ENCODE data around the gene AFF3.
"Not testable (repeated sequence)": the region's sequence is repeated elsewhere in the genome, so short reads cannot be mapped to it uniquely, and the experiment has no call there.

The AFF3 gene

DNA sequence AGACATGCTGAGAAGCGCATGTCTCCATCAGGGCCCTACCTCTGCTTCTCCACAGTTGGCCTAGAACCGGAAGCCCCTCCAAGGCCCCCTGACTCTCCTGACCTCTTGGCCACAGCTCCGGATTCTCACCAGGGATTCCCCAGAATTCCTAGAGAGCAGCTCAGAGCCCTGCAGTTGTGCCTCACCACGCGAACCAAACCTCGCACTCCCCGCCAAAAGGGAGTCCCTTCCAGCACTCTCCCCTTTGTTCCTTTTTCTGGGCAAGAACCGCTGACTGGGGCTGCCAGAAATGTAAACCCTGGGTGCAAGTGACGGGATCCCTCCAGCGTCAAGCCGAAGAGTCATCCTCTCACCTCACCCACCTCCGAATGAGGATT is 36.7 kb downstream of the AFF3 start:
- H3K27ac ChIP-seq = no peak overlapping the region
- TF ChIP-seq, protein P1, sequence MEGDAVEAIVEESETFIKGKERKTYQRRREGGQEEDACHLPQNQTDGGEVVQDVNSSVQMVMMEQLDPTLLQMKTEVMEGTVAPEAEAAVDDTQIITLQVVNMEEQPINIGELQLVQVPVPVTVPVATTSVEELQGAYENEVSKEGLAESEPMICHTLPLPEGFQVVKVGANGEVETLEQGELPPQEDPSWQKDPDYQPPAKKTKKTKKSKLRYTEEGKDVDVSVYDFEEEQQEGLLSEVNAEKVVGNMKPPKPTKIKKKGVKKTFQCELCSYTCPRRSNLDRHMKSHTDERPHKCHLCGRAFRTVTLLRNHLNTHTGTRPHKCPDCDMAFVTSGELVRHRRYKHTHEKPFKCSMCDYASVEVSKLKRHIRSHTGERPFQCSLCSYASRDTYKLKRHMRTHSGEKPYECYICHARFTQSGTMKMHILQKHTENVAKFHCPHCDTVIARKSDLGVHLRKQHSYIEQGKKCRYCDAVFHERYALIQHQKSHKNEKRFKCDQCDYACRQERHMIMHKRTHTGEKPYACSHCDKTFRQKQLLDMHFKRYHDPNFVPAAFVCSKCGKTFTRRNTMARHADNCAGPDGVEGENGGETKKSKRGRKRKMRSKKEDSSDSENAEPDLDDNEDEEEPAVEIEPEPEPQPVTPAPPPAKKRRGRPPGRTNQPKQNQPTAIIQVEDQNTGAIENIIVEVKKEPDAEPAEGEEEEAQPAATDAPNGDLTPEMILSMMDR (conservative IDR thresholded peaks at IDR 0.05) = no peak

DNA sequence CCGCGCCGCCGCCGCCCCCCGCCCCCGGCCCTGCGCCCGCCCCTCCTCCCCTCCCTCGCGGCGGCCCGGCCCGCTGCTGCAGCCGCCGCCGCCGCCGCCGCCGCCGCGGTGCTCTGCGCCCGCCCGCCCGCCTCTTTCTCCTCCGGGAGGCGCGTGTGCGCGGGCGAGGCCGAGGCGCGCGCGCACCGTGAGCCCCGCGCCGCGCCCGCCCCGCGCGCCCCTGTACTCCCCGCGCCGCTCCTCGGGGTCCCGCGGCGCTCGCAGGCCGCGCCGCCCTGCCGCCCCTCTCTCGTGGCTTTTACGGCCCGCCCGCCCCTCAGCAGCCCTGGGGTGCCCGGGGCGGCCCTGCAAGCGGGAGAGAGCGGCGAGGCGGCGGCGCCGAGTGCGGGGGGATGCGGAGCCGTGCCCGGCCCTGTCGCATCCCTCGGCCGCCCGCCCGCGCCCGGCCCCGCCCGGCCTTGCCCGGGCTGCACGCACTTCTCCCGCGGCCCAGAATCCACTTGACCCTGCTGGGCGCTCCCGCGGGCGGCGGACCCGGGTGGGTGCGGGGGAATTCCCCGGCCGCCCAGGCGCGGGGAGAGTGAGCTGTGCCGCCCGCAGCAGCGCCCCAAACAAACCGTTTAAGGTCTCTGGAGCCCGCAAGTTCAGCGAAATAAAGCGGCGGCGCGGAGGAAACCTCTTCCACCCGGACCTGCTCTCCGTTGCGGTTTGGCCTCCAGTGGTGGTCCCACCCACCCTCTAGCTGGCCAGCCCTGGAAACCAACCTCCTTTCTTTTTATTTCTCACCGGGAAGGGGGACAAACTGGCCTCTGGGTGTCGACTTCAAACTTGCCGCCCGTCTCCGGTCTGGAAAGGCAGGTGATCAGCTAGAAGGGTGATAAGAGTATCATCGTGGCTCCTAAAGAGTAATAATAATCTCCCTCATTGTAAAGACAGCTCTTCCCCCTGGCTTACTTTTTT is 37.4 kb downstream of the AFF3 start:
- H3K27ac ChIP-seq = peak overlapping the region; percentile 54; the same call in 1 of the 2 replicates
- TF ChIP-seq, protein P1 (conservative IDR thresholded peaks at IDR 0.05) = no peak

DNA sequence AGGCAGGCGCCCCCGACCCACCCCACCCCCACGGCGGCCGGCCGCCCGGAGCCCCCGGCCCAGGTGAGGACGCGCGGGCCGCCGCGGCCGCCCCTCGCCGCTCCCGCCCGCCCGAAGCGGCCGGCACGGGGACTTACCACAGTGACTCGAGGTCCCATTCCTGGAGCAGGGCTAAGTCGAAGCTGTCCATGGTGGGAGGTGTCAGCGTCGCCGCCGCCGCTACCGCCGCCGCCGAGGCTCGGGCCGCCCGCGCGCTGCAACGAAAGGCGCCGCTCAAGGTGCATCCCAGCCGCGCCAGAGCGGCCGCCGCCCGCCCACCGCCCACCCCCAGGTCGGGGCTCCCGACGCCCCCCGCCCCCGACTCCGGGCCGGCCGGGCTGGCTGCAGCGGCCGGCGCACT is 38.1 kb downstream of the AFF3 start:
- H3K27ac ChIP-seq = not testable (repeated sequence)

DNA sequence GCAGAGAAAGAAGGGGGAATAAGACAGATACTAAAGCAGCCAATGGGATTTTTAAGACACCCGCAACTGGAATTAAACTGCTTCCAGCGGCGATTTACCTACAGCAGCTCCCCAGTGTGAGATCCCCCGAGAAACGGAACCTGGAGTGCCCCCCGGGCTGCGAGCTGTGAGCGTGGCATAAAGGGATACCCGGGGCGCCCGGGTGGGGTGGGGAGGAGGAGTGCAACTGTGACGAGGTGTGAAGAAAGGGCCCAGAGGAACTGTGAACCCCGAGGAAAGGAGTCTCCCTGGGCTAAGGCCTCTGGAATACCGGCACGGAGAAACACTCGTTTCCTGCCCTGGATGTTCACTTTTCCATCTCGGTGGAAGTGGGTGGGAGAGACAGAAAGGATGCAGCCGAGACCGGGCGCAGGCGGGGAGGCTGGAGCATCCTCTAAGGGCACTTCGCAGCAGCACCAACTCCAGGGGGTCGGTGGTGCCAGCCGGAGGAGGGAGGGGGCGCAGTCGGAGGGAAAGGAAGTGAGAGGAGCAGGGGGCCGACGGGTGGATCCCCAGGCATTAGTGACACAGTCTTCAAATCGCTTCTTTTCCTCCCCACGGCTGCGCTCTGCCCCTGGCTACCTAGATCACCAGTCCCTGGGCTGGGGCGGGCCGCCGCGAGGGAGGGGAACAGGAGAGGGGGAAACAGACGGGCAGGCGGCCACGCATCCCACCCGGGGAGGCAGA is 38.7 kb downstream of the AFF3 start:
- not testable (repeated sequence) for H3K27ac ChIP-seq

DNA sequence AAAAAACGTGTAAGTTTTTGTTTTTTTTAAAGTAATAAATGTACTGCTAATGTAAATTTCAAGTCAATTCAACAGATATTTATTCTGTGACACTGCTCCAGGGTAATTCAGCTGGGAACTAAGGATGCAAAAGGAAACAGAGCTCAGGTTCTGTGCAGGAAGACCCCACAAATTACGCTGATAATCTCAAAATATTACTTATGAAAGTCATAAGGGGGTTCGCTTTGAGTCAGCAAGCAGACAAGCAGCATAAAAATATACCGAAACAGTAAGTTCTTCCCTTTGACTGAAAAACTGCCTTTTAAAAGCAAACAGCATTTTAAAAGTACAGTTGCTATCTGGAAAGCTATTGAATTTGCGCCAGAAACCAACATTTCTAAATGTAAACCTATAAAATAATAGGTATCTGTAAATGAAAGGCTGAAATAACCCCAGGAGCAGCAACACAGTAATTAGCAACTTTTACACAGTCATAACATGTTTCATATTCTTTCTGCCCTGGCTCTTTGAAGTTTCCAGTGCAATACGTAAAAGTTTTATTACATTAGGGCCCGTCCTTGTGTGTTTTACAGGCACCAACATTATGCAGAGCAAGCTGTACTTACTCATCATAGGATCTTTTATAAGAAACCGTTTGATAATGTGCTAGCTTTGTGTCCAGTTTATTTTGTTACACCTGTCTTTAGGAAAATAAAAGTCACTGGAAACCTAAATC is 39.8 kb downstream of the AFF3 start:
- H3K27ac ChIP-seq = not testable (repeated sequence)

DNA sequence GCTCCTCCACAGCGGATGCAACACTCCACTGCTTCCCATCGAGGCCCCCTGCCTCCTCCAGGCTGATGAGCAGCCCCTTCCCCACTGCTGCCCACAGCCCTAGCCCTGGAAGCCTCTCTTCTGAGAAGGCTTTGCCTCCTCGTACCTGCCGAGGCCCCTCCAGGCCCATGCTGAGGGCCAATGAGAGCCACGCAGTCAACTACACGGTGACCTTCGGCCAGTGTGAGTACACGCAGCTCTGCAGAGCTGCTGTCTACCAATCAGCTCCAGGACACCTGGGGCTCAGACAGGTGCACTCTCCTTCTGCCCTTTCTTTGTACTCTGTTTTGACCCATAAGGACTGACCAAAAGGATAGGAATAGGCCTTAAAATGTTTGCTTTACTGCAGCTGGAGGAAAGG is 43.5 kb downstream of the AFF3 start:
- not testable (repeated sequence) for H3K27ac ChIP-seq

DNA sequence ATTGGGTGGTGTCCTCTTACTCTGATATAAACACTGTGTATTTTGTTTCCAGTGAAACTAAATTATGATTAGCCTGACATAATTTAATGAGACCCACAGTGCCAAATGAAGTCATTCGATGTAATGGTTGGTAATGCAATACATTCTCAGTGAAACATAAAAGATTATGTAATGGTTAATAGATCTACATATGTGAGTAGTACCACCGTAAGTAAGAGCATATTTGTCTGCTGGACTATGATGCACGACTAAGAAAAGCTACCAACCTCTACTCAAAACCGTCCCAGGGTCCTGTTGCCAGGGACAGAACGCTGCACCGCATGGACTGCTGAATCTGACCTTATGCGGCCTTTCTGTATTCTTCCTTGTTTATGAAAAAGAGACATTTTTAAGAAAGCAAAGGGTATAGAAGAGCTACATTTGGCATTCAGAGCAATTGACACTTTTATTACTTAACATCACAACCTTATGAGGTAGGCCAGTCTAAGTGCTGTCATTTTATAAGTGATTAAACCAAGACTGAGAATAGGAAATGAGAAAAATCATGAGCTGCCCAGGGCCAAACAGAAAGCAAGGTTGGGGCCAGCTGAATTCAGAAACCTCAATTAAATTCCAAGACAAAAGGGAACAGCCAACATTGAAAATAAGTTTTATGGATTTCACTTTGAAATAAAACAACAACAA is 44.6 kb downstream of the AFF3 start:
- H3K27ac ChIP-seq = not testable (repeated sequence)

DNA sequence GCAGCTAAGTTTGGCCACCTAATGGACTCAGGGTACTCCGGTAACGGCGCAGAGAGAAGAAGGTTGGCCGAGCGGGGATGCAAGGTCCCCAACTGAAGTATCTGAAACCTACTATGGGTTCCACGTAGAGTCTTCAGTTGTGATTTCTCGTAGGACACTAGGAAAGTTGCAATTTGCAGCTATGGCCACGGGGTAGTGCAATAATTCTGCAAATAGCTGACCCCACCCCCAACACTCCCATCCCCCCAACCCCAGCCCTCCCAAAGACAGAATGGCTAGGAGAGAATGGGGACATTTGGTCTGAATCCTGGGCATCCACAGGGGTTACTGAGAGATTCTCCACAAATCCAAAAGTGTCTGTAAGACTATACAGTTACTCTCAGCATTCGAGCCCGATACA is 46.5 kb downstream of the AFF3 start:
- not testable (repeated sequence) for H3K27ac ChIP-seq

DNA sequence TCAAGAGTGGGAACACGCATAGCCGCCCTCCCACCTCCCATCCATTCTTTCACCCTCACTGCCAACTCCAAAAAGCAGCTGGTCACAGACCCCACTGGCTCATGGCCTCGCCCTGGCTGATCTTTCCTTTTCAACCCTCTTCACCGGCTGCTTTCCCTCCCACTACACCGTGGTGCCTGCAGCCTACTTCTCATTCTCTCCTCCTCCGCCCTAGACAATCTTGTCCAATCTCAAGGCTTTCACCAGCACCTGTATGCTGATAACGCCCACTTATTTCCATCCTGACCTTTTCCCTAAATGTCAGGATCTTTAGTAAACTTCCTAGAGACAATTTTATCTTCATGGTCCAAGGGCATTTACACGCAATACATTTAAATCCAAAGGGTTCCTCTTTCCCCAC is 50.6 kb downstream of the AFF3 start:
- H3K27ac ChIP-seq = not testable (repeated sequence)

DNA sequence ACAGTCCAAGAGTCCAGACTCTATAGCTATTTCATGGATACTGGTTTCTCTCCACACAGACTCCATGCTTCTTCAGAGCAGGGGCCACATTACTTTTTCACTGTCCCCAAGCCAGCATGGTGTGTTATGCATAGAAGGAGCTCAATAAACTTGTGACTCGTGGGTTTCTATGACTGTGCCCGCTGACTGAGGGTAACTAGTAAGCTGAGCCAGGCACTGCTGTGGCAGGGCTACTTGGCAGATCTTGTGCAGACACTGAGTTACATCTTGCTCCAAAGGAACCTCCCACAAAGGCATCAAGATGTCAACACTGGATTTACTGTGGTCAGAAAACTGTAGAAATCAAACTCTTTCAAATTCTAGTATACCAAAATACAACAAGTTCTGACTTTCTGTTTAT is 56.6 kb downstream of the AFF3 start:
- H3K27ac ChIP-seq = not testable (repeated sequence)

DNA sequence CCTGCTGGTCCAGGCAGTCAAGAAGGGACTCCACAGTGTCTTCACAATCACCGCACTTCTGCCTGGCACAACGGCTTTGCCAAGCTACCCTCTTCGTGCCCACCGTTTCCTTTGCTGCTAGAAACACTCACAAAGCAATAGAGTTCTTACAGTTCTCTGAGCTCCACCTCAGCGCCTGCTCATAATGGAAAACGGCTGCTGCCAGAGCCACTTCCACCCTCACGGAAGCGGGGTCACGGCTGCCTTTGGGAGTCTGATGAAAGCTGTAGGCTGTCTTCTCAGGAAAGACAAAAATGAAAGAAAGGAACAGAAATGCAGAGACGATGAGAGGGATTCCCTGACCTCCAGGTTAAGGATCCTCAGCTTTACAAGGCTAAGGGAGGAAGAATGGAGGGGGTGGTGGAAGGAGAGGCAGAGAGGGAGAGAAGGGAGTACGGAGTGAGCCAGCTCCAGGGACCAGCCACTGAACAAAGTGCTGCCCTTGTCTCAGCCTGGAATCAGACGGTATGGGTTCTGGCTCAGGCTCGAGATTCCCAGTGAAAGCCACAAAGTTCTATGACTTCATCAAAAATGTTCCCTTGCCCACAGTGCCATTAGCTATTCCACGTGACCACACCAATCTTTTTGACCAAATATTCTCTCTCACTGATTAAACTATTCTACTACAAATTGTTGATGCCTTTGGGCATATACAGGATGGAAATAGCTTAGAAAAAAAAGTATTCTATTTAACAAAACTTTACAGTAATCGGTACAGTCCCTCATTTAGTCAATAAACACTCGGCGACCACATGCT is 58.8 kb downstream of the AFF3 start:
- not testable (repeated sequence) for H3K27ac ChIP-seq

DNA sequence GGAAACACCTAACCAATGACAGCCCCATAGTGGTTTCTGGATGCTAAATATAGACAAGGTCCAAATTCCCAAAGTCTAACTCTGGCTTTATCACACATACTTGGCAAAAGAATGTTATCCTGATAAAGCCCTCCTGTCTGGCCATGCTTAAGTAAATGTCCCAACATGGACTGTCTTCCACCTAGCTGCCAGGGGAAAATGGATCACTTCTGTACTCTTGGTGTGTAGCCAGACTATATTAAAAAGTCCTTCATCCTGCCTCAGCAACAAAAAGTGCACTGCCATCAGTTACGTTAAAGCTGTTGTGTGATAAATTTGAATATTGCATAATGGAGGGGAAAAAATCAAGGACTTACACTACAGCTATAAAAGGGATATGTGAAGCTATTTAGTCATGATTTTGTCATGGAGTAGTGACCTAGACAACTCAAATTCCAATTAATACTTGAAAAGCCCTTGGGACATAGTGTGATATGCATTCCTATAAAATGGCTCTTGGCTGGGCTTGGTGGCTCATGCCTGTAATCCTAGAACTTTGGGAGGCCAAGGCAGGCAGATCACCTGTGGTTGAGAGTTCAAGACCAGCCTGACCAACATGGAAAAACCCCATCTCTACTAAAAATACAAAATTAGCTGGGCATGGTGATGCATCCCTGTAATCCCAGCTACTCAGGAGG is 60.0 kb downstream of the AFF3 start:
- H3K27ac ChIP-seq = not testable (repeated sequence)

Data from VCaP (cell line).